H1 (cell line): Measurements from ENCODE around the gene CDK5. TPM values are rescaled to one million over a fixed set of nuclear protein-coding genes. Genes with fewer than 3 reads are reported as not detected.

Experiments used
- CTCF ChIA-PET: fragments of 300-600 bp; sonication (Branson Sonifier 250); formaldehyde crosslinking; loops from one replicate; lab custom pipeline; 2021; ENCODE audit not compliant: partially characterized antibody; lab: Charles Lee
- POLR2A ChIA-PET: fragments of 300-600 bp; sonication (Branson Sonifier 250); formaldehyde crosslinking; loops from one replicate; lab custom pipeline; 2021; ENCODE audit warnings: inconsistent platforms; ENCODE audit not compliant: partially characterized antibody; lab: Charles Lee
- DNase-seq, 2 experiments: peaks; one replicate each; pipeline versions ENCODE4 v3.0.0 to v3.0.0-alpha.2; 2010 to 2022; ENCODE audit warnings: low spot score in 2 of 2, low read depth in 1 of 2, mixed read lengths in 1 of 2
- FAIRE-seq: peaks from 2 replicates; lab custom pipeline; 2011; peaks lifted over from hg19 to GRCh38; lab: Jason Lieb, UNC
- H2AFZ ChIP-seq: 2 replicates; pipeline ENCODE4 v1.8.1; 2012; ENCODE audit warnings: low read length, inconsistent platforms
- H2AK5ac ChIP-seq: 2 replicates; pipeline ENCODE4 v1.6.1; 2013; ENCODE audit warnings: low read depth, low read length
- H2BK120ac ChIP-seq: replicated peaks from 2 replicates; pipeline ENCODE3; 2013; ENCODE audit warnings: low read depth, low read length, inconsistent platforms
- H2BK12ac ChIP-seq: 2 replicates; pipeline ENCODE4 v1.6.1; 2013; ENCODE audit warnings: low read depth, low read length
- H2BK15ac ChIP-seq: 2 replicates; pipeline ENCODE4 v1.6.1; 2013; ENCODE audit warnings: low read length
- H2BK20ac ChIP-seq: 2 replicates; pipeline ENCODE4 v1.6.1; 2013; ENCODE audit warnings: low read length
- H2BK5ac ChIP-seq: 2 replicates; pipeline ENCODE4 v1.6.1; 2013; ENCODE audit warnings: low read depth, low read length
- H3K14ac ChIP-seq: 2 replicates; pipeline ENCODE4 v1.6.1; 2013; ENCODE audit warnings: inconsistent platforms; ENCODE audit not compliant: insufficient read length
- H3K18ac ChIP-seq: 2 replicates; pipeline ENCODE4 v1.6.1; 2013; ENCODE audit warnings: low read length; ENCODE audit errors: extremely low read depth
- H3K23ac ChIP-seq: 2 replicates; pipeline ENCODE4 v1.6.1; 2013; ENCODE audit warnings: inconsistent platforms; ENCODE audit not compliant: insufficient read length
- H3K23me2 ChIP-seq: 2 replicates; pipeline ENCODE4 v1.6.1; 2013; ENCODE audit warnings: low read depth, low read length
- H3K27ac ChIP-seq: 2 replicates; pipeline ENCODE4 v1.6.1; 2011; ENCODE audit warnings: low read depth, low read length, inconsistent platforms
- H3K27me3 ChIP-seq, 4 experiments: replicated peaks in 1 of 4; 1 replicate in 1 of 4; 2 replicates in 3 of 4; pipeline versions ENCODE4 v1.6.1 to v1.8.1; 2011 to 2013; ENCODE audit warnings: low read length in 3 of 4, mild to moderate bottlenecking in 3 of 4, inconsistent platforms in 2 of 4, mixed read lengths in 2 of 4, moderate library complexity in 1 of 4; ENCODE audit not compliant: control insufficient read depth in 3 of 4, insufficient read depth in 3 of 4; ENCODE audit errors: extremely low read depth in 1 of 4
- H3K36me3 ChIP-seq, 4 experiments: 2 replicates each; pipeline versions ENCODE4 v1.6.1 to v1.8.1; 2011 to 2013; ENCODE audit warnings: mild to moderate bottlenecking in 4 of 4, low read length in 3 of 4, moderate library complexity in 2 of 4, control low read depth in 1 of 4, inconsistent platforms in 1 of 4; ENCODE audit not compliant: insufficient read depth in 4 of 4, control insufficient read depth in 2 of 4
- H3K4ac ChIP-seq: replicated peaks from 2 replicates; pipeline ENCODE3; 2013; ENCODE audit warnings: low read length, low read depth, mixed read lengths, inconsistent platforms; ENCODE audit not compliant: insufficient read length
- H3K4me1 ChIP-seq, 4 experiments: replicated peaks in 1 of 4; 1 replicate in 1 of 4; 2 replicates in 3 of 4; pipeline versions ENCODE4 v1.6.1 to v1.8.1; 2011 to 2013; ENCODE audit warnings: low read length in 3 of 4, inconsistent platforms in 2 of 4, mixed read lengths in 1 of 4; ENCODE audit not compliant: insufficient read depth in 4 of 4, control insufficient read depth in 3 of 4
- H3K4me2 ChIP-seq, 2 experiments: 2 replicates each; pipeline versions ENCODE4 v1.6.1 to v1.8.1; 2011 to 2013; ENCODE audit warnings: low read depth in 2 of 2, low read length in 2 of 2, control low read depth in 1 of 2, inconsistent platforms in 1 of 2, mild to moderate bottlenecking in 1 of 2; ENCODE audit not compliant: insufficient read depth in 1 of 2
- H3K4me3 ChIP-seq, 4 experiments: fragments of 200-600, 300-600 bp in 1 of 4; sonication (generic), shearing (Covaris generic), sonication (Bioruptor Twin) in 1 of 4; 2 replicates each; pipeline versions ENCODE4 v1.5.1 to v1.8.1; 2011 to 2016; ENCODE audit warnings: low read length in 4 of 4, low read depth in 3 of 4, control low read depth in 2 of 4, inconsistent platforms in 2 of 4, mild to moderate bottlenecking in 2 of 4, mixed read lengths in 1 of 4, moderate library complexity in 1 of 4; ENCODE audit not compliant: insufficient read depth in 2 of 4; ENCODE audit errors: extremely low read depth in 1 of 4
- H3K56ac ChIP-seq: replicated peaks from 2 replicates; pipeline ENCODE3; 2013; ENCODE audit warnings: low read depth, mild to moderate bottlenecking, mixed read lengths, low read length, inconsistent platforms; ENCODE audit not compliant: insufficient read length
- H3K79me1 ChIP-seq: 2 replicates; pipeline ENCODE4 v1.6.1; 2013; ENCODE audit warnings: low read depth, low read length, control low read depth
- H3K79me2 ChIP-seq, 2 experiments: 2 replicates each; pipeline versions ENCODE4 v1.6.1 to v1.8.1; 2012 to 2013; ENCODE audit warnings: low read length in 2 of 2, mild to moderate bottlenecking in 2 of 2, inconsistent platforms in 1 of 2; ENCODE audit not compliant: insufficient read depth in 2 of 2, control insufficient read depth in 1 of 2
- H3K9ac ChIP-seq, 4 experiments: replicated peaks in 1 of 4; 1 replicate in 1 of 4; 2 replicates in 3 of 4; pipeline versions ENCODE4 v1.6.1 to v1.8.1; 2011 to 2013; ENCODE audit warnings: low read depth in 3 of 4, low read length in 3 of 4, control low read depth in 2 of 4, mild to moderate bottlenecking in 2 of 4, moderate library complexity in 2 of 4, inconsistent platforms in 1 of 4; ENCODE audit errors: extremely low read depth in 1 of 4
- H3K9me3 ChIP-seq, 2 experiments: 2 replicates each; pipeline versions ENCODE4 v1.6.1 to v1.8.1; 2012 to 2013; ENCODE audit warnings: mild to moderate bottlenecking in 2 of 2, moderate library complexity in 2 of 2, control low read depth in 1 of 2, inconsistent platforms in 1 of 2, low read depth in 1 of 2, low read length in 1 of 2, mixed read lengths in 1 of 2; ENCODE audit not compliant: insufficient read depth in 2 of 2
- H4K20me1 ChIP-seq, 2 experiments: replicated peaks in 1 of 2; 2 replicates each; pipeline versions ENCODE3 to v1.8.1; 2011 to 2013; ENCODE audit warnings: inconsistent platforms in 2 of 2, low read length in 2 of 2, mild to moderate bottlenecking in 1 of 2; ENCODE audit not compliant: insufficient read depth in 2 of 2, control insufficient read depth in 1 of 2
- H4K5ac ChIP-seq: 2 replicates; pipeline ENCODE4 v1.6.1; 2013; ENCODE audit warnings: low read length, low read depth, mixed read lengths, inconsistent platforms; ENCODE audit not compliant: insufficient read length
- H4K8ac ChIP-seq: 2 replicates; pipeline ENCODE4 v1.8.0; 2013; ENCODE audit warnings: mild to moderate bottlenecking, moderate library complexity, low read length, inconsistent platforms; ENCODE audit not compliant: insufficient read depth; ENCODE audit errors: extremely low read depth
- H4K91ac ChIP-seq: replicated peaks from 2 replicates; pipeline ENCODE3; 2013; ENCODE audit warnings: low read length, mixed read lengths, inconsistent platforms; ENCODE audit not compliant: insufficient read length
- CEBPB ChIP-seq: IDR thresholded peaks from 2 replicates; pipeline ENCODE4 v1.6.1; 2012; ENCODE audit warnings: low read depth, low read length
- RBBP5 ChIP-seq: IDR thresholded peaks from 2 replicates; pipeline ENCODE4 v1.7.1; 2012; ENCODE audit warnings: low read depth, mild to moderate bottlenecking, inconsistent platforms, low read length, moderate library complexity, borderline replicate concordance
- RNF2 ChIP-seq: fragments of 200-900, 300-1000 bp; sonication (generic); IDR thresholded peaks from 2 replicates; pipeline ENCODE4 v1.7.1; 2016; ENCODE audit warnings: borderline replicate concordance, low read depth, mild to moderate bottlenecking, antibody characterized with exemption, low read length; ENCODE audit not compliant: poor library complexity, severe bottlenecking; ENCODE audit errors: missing control alignments
- SIN3A ChIP-seq, 2 experiments: IDR thresholded peaks in 1 of 2; conservative IDR thresholded peaks in 1 of 2; 2 replicates each; pipeline ENCODE4 v1.6.1; 2011 to 2012; ENCODE audit warnings: low read length in 2 of 2, improper control_type of control experiment in 1 of 2, low read depth in 1 of 2, mild to moderate bottlenecking in 1 of 2
- SP1 ChIP-seq: IDR thresholded peaks from 2 replicates; pipeline ENCODE4 v1.6.1; 2011; ENCODE audit warnings: low read depth, low read length
- TEAD4 ChIP-seq: IDR thresholded peaks from 2 replicates; pipeline ENCODE4 v1.6.1; 2012; ENCODE audit warnings: low read depth, low read length, inconsistent platforms, mixed read lengths
- YY1 ChIP-seq: IDR thresholded peaks from 2 replicates; pipeline ENCODE4 v1.6.1; 2011; ENCODE audit warnings: low read depth, mild to moderate bottlenecking, low read length
- WGBS, 2 experiments: shearing (Covaris generic) in 1 of 2; methylation state at CpG; one replicate each; pipeline versions ENCODE4 v1.1.6 to v1.1.7; 2013 to 2015; ENCODE audit warnings: low lambda C conversion rate in 2 of 2, mixed read lengths in 2 of 2, inconsistent platforms in 1 of 2, low coverage in 1 of 2, missing lambda C conversion rate in 1 of 2; ENCODE audit not compliant: insufficient replicate concordance in 2 of 2, insufficient coverage in 1 of 2, insufficient read length in 1 of 2; ENCODE audit errors: extremely low coverage in 1 of 2, missing lambda C conversion rate in 1 of 2; 5-methylcytosine and 5-hydroxymethylcytosine counted together
- polyA plus RNA-seq, 7 experiments: library from polyadenylated mRNA; depleted of rRNA in 3 of 7; stranded (reverse) in 5 of 7; unstranded in 2 of 7; fragments of >200 nt in 5 of 7; fragments of 200-250 nt in 2 of 7; gene quantifications; 1 replicate in 5 of 7; 2 replicates in 1 of 7; 4 replicates in 1 of 7; pipeline versions ENCODE4 v1.2.1 to v1.2.3, GENCODE V29; 2011 to 2013; ENCODE audit warnings: missing spikeins in 2 of 7, mixed read lengths in 2 of 7
- total RNA-seq: library from RNA; stranded (reverse); fragmentation: NEBNext Ultra II Directional; extraction: Animal tissue kit (Norgen Biotek cat#: 25700); gene quantifications from 2 replicates; pipeline ENCODE4 v1.2.1, GENCODE V29; 2021
- TF ChIP-seq, protein P1 (sequence below): IDR thresholded peaks from 2 replicates; pipeline ENCODE4 v1.6.1; 2012; ENCODE audit warnings: low read length, inconsistent platforms

Gene CDK5
- total and polyA plus RNA-seq, 2 of the 8 experiments (the other 6 are each of a cell fraction or from before 2014, with no cell fraction given), result 22.8 to 37.2 TPM

DNA sequence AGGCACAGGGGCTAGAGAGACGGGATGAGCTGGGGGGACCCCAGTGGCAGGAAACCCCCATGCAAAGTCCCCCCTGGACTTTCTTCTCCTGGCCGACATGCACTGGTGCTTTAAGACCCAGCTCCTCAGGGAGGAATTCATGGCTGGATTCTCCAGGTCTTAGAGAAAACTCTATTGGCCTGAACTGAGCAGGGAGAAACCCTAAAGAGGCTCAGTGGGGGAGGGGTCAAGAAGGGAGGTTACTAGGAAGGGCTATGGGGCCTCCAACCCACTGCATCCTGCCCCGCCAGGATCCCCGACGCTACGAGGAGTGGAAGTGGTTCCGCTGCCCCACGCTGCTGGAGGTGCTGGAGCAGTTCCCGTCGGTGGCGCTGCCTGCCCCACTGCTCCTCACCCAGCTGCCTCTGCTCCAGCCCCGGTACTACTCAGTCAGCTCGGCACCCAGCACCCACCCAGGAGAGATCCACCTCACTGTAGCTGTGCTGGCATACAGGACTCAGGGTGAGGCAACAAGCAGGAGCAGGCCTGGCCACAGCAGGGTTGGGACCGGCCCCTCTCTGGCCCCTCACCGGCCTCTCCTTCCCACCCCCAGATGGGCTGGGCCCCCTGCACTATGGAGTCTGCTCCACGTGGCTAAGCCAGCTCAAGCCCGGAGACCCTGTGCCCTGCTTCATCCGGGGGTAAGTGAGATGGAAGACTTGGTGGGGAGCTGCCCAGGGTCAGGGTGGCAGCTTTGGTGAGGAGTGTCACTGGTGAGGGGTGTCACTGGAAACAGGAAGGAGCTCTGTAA, 47.2 kb downstream of the CDK5 start:
- 63% methylated on average over 18 of the region's 18 CpGs; no CpG with 5 or more reads in 1 of the 2 experiments for WGBS, 2 experiments
- POLR2A ChIA-PET, result interaction anchor here (0.8 to 2.5 kb wide), 5 partner anchors 9 to 49 kb away, joined by 3 to 16 read pairs (median 5); partner anchors contain the start of gene SLC4A2
- TF ChIP-seq, protein P1, sequence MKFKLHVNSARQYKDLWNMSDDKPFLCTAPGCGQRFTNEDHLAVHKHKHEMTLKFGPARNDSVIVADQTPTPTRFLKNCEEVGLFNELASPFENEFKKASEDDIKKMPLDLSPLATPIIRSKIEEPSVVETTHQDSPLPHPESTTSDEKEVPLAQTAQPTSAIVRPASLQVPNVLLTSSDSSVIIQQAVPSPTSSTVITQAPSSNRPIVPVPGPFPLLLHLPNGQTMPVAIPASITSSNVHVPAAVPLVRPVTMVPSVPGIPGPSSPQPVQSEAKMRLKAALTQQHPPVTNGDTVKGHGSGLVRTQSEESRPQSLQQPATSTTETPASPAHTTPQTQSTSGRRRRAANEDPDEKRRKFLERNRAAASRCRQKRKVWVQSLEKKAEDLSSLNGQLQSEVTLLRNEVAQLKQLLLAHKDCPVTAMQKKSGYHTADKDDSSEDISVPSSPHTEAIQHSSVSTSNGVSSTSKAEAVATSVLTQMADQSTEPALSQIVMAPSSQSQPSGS, result no peak
- TF ChIP-seq RNF2 (no peak), YY1 (0 out of 2 replicates have a peak, but pooled peaks have one; percentile 24), SP1 (peak; percentile 93), CEBPB (no peak), RBBP5 (0 out of 2 replicates have a peak, but pooled peaks have one; percentile 57), SIN3A (conservative IDR thresholded peaks at IDR 0.05 in 1 of 2, IDR thresholded peaks at IDR 0.05 in 1 of 2; ENCODE audit: low read depth in 1 of 2, low read length in 2 of 2) (no peak), TEAD4 (0 out of 2 replicates have a peak, but pooled peaks have one; percentile 42)

More for the DNA sequence above, 47.2 kb downstream of the CDK5 start:
- Histone ChIP-seq H2BK5ac (peak overlapping the region; percentile 54; the same call in 1 of the 2 replicates), H2BK120ac (peak overlapping the region; percentile 34), H3K79me2 (no peaks in the 10 kb centered on the region), H3K4me2 (peak overlapping the region; percentile 51 to 69), H3K23ac (no peak overlapping the region), H3K9ac (peak overlapping the region in 2 of 4 experiments; percentile 5 to 14; a peak in 2 of 7 replicates), H3K79me1 (no peaks in the 10 kb centered on the region; the same call in 1 of the 2 replicates), H4K5ac (peak overlapping the region; percentile 39), H3K27me3 (peaks cover 0 to 3% (median 2%) of the 10 kb centered on the region in 4 experiments; a peak in 3 of 7 replicates), H3K18ac (peak overlapping the region; percentile 88), H2BK20ac (peak overlapping the region; percentile 82; the same call in 1 of the 2 replicates), H2AFZ (no peak overlapping the region), H4K8ac (0 out of 2 replicates have a peak overlapping the region, but pooled peaks have one; percentile 29), H2BK15ac (no peak overlapping the region), H4K91ac (peak overlapping the region; percentile 44), H3K4me3 (peak overlapping the region in 2 of 4 experiments; percentile 24 to 33; a peak in 4 of 8 replicates), H3K4me1 (peaks cover 0 to 31% (median 24%) of the 10 kb centered on the region in 4 experiments; a peak in 6 of 7 replicates), H3K36me3 (no peaks in the 10 kb centered on the region), H3K4ac (peak overlapping the region; percentile 28), H3K9me3 (no peaks in the 10 kb centered on the region), H3K14ac (no peak overlapping the region), H3K23me2 (no peaks in the 10 kb centered on the region; the same call in 1 of the 2 replicates), H2AK5ac (peak overlapping the region; percentile 70; the same call in 1 of the 2 replicates), H4K20me1 (no peaks in the 10 kb centered on the region), H3K56ac (no peak overlapping the region), H2BK12ac (peak overlapping the region; percentile 93; the same call in 1 of the 2 replicates), H3K27ac (no peak overlapping the region)
- CTCF ChIA-PET, result interaction anchor here (0.7 to 11.5 kb wide), 40 partner anchors 11 to 621 kb away, joined by 3 to 142 read pairs (median 4); partner anchors contain the start of genes ABCB8, ATG9B, CDK5 and NOS3
- FAIRE-seq (no peak), DNase-seq (no peak)
